Left renal pelvis (tissue), 4 donors: ENCODE measurements around the gene ZNF865. TPM values are rescaled to one million over a fixed set of nuclear protein-coding genes. Genes with fewer than 3 reads are reported as not detected.

ENCODE experiments used
- DNase-seq, 4 donors: peaks; one replicate each; pipeline ENCODE4 v3.0.0-alpha.2; 2013; ENCODE audit warnings: low read depth in 4 of 4, low spot score in 3 of 4
- polyA plus RNA-seq, 4 donors: library from polyadenylated mRNA; unstranded; fragments of 120-200 nt; gene quantifications; one replicate each; pipeline ENCODE4 v1.2.1, GENCODE V29; 2013; ENCODE audit not compliant: insufficient read length in 4 of 4

The ZNF865 gene
- polyA plus RNA-seq, 4 donors: 6.8 to 13.0 (median 7.9) TPM

DNA sequence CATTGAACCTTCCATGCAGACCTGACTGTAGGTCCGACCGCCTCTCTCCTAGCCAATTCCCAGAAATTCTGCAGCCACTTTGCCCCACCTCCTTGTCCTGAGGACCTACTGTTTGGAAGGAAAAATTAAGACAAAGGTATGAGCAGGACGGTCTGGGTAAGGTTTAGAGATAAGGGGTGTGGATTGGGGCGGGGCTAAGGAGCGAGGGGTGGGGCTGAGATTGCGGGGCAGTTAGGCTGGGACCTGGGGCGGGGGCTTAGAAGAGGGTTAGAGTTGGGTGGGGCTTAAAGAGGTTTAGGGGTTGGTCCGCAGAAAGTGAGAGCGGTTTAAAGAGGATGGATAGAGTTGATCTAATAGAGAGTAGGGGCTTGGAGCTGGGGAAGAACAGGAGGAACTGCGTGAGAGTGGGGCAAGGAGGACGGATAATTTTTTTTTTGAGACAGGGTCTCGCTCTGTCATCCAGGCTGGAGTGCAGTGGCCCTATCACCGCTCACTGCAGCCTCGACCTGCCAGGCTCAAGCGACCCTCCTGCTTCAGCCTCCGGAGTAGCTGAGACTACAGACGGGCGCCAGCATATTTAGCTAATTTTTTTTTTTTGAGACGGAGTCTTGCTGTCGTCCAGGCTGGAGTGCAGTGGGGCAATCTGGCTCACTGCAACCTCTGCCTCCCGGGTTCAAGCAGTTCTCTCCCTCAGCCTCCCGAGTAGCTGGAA lies 1.7 kb upstream of the ZNF865 start:
- no peak for DNase-seq

GRCh38 chr19:55605207-55605636 lies 225 bp upstream of the ZNF865 start:
- DNase-seq: peak; percentile 93 to 95 (median 94)

DNA sequence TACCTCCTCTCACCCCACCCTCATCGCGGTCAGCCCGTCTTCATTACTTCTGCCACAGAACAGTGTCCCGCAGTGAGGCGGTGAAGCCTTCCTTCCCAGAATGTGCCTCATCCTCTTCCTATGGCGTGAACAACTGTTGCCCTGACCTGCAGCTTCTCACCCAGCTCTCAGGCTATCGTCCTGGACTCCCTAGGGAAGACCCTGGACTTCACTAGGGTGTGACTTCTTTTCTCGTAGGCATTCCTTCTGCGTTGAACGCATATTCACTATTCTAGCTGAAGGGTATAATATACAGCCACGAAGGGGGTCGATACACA lies 982 bp downstream of the ZNF865 start:
- DNase-seq: no peak

DNA sequence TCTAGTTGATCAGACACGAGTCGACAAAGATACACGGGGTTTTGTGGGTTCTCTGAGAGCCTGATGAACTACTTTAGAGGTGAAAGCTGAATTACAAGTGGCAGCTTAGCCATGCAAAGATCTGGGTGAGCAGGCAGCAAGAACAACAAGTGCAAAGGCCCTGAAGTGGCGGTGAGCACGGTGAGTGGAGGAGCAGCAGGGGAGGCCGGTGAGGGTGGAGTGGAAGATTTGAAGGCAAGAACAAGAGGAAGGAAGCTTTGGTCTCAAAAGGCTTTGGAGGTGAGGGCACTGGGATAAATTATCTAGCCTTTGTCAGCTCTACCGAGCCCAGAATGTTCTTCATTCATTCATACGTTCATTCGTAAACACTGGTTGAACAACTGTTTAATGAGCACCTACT lies 1.4 kb downstream of the ZNF865 start:
- DNase-seq: no peak

DNA sequence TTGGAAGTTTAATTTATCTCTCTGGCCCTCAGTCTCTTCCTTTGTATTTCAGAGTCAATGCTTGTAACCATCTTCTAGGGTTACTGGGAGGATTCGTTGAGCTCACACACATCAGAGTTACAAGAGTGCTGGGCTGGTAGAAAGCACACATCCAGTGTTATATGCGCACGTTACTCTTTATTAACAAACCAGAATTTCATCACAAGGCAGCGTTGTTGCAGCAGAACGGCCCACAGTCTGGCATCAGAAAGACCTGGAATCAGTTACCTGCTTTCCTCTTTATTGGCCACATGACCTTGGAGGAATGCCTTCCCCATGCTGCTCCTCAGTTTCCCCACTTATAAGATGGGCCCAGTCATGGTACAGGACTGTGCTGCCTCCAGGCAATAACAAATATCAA lies 3.9 kb downstream of the ZNF865 start:
- no peak for DNase-seq

DNA sequence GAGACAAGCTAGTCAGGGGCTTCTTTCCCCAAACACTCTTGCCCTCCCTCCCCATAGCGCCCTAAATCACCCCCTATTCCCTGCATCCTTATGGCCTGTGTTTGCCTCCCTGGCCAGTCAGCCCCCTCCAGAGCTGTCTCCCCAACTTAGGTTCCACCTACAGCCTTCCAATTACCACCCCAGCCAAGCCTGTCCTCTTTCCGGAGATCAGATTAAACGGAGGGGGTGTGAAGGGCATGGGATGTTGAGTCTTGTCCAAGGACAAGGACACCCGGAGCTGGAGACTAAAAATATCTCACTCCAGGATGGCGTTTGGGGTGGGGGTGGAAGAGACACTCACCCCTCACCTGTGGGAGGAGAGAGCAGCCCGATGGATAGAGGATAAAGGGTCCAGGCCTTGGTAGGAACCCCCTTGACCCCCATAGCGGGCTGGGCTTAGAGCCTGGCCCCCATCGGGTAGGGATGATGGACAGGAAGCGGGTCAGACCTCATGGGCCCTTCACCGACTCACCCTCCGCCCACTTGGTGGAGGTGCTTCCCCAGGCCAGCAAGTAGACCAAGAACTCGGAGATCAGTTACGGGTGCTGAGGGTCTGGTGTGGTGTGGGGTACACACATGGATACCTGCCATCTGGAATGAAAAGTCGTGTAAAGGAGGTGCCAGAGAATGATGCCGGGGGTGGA lies 6.0 kb downstream of the ZNF865 start:
- no peak for DNase-seq

DNA sequence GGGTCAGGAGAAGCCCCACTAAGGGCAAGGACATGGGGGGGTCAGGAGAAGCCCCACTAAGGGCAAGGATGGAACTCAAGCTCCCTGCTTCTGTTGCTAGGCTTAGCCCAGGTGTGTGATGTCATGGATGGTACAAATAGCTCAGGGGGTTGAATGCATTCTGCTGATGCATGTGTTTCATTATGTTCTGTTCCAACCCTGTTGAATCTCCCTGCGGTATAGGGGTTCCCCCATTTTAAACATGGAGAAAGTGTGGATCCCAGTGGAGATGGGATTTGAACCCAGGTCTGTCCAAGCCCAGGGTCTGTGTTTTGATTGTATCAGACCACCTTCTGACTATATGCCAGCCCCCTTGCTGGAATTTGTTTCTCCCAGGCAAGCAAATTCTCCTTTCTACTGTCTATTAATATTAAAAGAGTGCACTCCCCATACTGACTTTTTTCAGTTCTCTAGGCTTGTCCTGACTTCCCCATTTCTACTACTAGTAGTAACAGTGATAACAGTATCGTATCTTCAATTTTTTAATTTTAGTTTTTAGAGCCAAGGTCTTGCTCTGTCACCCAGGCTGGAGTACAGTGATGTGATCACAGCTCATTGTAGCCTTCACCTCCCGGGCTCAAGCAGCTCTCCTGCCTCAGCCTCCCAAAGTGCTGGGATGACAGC lies 6.7 kb downstream of the ZNF865 start:
- no peak for DNase-seq

DNA sequence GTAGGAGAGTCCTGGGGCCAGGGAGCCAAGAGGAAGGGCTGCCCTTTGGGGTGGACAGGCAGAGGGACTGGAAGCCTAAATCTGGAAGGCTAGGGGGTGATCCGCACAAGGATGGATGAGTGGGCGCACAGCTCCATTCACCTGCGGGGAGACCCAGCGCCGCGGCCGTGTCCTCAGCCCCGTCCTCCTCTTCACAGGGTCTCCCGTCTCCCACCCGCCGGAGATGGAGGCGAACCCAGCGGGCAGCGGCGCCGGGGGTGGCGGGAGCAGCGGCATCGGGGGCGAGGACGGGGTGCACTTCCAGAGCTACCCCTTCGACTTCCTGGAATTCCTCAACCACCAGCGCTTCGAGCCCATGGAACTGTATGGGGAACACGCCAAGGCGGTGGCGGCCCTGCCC lies 7.9 kb downstream of the ZNF865 start:
- DNase-seq: no peak

- no peak for DNase-seq
Measured at GRCh38 chr19:55613930-55614710, 8.7 kb downstream of the ZNF865 start.

GRCh38 chr19:55614711-55615542 lies 9.5 kb downstream of the ZNF865 start:
- DNase-seq: no peak

DNA sequence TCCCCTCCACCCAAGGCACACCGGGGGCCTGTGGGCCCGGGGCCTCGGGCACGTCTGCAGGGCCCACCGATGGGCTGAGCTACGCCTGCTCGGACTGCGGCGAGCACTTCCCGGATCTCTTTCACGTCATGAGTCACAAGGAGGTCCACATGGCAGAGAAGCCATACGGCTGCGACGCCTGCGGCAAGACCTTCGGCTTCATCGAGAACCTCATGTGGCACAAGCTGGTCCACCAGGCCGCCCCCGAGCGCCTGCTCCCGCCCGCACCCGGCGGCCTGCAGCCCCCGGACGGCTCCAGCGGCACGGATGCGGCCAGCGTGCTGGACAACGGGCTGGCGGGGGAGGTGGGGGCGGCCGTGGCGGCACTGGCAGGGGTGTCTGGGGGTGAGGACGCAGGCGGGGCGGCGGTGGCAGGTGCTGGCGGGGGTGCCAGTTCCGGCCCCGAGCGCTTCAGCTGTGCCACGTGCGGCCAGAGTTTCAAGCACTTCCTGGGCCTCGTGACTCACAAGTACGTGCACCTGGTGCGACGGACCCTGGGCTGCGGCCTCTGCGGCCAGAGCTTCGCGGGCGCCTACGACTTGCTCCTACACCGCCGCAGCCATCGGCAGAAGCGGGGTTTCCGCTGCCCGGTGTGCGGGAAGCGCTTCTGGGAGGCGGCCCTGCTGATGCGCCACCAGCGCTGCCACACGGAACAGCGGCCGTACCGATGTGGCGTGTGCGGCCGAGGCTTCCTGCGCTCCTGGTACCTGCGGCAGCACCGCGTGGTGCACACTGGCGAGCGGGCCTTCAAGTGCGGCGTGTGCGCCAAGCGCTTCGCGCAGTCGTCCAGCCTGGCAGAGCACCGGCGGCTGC lies 10.3 kb downstream of the ZNF865 start:
- no peak for DNase-seq

- no peak for DNase-seq
Measured at GRCh38 chr19:55616395-55616875, 11.0 kb downstream of the ZNF865 start.

DNA sequence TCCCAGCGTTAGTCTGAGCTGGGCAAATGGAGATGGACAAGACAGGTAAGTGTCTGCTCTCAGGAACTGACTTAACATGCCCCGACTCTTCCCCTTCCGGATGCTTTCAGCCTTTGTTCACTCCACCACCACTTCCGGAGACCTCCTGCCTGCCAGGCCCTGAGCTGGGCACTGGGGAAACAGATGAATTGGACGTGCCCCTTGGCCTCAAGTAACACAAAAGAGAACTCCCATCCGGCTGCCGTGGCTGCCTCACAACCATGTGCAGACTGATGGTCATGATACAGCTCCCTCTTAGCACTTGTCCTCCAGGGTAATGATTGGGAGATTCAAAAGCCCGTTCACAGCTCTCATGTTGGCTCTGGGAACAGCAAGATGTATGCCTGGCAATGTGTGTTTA lies 12.0 kb downstream of the ZNF865 start:
- no peak for DNase-seq

DNA sequence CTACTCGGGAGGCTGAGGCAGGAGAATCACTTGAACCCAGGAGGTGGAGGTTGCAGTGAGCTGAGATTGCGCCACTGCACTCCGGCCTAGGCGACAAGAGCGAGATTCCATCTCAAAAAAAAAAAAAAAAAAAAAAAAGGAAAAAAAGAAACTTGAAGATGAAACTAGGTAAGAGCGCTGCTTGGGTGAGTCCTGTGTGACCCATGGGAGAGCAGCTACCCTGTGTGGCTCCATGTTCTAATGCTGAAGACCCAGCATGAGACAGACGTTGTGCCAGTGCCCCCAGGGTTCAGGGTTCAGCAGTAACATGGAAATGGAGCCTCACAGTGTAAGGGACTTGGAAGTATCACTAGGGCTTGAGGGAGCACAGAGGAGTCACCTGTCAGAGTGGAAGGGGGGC lies 13.0 kb downstream of the ZNF865 start:
- DNase-seq: no peak

DNA sequence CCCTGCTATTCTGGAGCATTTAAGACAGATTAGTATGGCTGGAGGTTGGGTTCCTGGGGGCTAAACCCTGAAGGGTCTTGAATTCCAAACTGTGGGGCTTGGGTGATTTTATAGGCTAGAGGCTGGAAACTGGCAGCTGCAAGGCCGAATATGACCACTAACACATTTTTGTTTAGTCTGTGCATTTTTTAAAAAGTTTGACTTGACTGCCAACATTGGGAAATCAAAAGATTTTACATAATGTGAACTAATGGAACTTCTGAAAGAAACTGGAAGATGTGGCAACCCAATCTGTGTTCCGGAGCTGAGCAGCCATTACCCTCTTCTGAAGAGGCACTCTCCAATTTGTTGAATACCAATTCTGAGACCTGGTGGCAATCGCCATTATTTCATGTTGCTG lies 13.8 kb downstream of the ZNF865 start:
- no peak for DNase-seq

DNA sequence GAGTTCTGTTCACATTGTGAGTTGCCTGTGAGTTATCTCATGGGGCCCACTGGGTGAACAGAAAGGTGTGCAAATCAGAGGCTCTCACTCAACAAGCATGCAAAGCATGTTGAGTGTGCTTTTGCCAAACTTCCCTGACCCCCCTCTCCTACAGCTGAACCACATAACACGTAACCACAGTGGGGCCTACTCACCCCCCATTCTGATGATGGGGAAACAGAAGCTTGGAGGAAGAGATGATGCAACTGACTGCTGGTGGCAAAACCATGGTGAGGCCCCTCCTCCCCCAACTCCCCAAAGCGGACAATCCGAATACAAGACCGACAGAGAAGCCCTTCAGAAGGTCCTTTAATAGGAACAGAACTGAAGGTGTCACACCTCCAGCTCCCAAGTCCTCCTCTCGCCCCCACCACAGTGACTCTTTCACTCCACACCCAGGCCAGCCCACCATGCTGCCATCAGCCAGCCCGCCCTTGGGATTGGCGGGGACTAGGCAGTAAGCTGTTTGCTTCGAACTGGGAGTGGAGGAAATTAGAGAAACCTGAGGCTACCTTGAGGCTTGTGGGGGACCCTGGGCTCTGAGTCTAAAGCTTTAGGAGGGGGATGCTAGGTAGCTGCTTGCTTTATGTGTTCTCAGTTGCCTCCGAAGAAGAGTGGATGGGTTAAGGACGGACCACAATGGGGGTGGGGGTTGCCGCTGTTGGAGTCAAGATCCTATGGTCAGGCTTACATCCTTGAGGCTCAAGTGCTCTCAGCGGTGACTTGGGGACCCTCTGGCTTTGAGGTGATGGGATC lies 15.2 kb downstream of the ZNF865 start:
- DNase-seq: no peak

GRCh38 chr19:55621205-55621672 lies 15.8 kb downstream of the ZNF865 start:
- DNase-seq: no peak

- no peak for DNase-seq
Measured at GRCh38 chr19:55621673-55622231, 16.3 kb downstream of the ZNF865 start.
